ENCODE measurements around the gene DPF1.
A peak's percentile ranks its signal among the peaks of the same experiment; 100 is the strongest.
"Not testable (repeated sequence)": the region's sequence is repeated elsewhere in the genome, so short reads cannot be mapped to it uniquely, and the experiment has no call there.

DPF1 gene

DNA sequence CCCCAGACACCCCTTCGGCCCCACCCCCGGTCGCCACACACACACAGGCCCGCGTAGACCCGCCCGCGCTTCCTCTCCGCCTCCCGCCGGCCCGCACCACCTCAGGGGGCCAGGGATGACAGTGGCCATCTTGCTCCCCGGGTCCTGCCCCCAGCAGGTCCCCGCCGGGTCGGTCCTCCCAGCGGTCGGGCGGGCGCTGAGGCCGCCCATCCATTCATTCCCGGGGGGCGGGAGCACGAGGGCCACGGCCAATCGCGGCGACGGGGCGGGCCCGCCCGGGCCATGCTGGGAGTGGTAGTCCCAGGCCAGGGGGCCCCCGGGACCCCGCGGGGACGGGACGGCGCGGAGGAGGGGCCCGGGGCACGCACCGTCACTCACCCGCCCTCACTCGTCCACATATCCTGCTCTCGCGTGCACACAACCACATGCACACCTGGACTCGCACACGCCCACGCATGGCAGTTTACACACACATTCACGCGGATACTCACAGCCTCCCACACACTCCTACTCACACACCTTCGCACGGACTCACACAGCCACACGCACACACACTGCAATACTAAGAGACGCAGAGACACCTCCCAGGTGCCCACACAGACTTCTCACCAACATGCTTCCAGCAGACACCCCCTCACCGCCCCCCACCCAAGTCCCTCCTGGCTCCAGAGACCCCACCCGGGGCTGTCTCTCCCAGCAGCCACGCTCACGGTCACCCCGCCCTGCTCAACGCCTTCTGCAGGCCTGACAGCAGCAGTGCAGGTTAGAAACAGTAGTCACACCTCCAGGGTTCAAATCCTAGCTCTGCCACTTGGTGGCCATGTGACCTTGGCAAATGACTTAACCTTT, at the start of gene DPF1:
DPF1 (minus strand) TSS at position 209 of the 849 bp plus-strand sequence; CDS start at position 129, 80 bp downstream.
- DNase-seq = peak; percentile 97

GRCh38 chr19:38273499-38273898, 49.5 kb upstream of the DPF1 start:
- no peak for DNase-seq

DNA sequence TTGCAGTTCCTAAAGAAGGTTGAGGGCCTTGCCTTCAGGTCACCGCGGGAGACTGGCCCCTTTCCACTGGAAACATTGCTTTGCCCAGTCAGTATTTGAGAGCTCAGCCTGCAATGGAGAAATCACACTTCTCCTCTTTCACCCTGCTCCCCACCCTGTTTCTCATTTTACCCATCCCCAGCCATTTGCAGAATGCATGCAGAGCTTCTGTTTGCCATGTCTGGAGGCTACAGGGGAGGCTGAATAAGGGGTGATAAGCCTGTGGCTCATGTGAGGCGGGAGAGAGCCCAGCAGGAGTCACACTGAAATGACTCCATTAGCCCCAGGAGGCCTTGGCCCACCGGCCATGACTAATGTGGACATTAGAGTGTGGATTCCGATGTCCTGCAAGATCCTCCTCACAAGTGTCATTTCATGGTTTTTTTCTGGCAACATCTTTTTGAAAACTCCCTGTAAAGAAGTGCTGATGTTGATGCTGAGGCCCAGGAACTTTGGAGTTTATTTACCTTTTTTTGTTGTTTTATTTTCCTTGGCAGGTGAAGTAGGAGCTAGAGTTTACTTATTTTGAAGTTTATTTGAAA, 46.7 kb upstream of the DPF1 start:
- peak; percentile 94 for DNase-seq

GRCh38 chr19:38268539-38268938, 44.5 kb upstream of the DPF1 start:
- DNase-seq = peak; percentile 28

DNA sequence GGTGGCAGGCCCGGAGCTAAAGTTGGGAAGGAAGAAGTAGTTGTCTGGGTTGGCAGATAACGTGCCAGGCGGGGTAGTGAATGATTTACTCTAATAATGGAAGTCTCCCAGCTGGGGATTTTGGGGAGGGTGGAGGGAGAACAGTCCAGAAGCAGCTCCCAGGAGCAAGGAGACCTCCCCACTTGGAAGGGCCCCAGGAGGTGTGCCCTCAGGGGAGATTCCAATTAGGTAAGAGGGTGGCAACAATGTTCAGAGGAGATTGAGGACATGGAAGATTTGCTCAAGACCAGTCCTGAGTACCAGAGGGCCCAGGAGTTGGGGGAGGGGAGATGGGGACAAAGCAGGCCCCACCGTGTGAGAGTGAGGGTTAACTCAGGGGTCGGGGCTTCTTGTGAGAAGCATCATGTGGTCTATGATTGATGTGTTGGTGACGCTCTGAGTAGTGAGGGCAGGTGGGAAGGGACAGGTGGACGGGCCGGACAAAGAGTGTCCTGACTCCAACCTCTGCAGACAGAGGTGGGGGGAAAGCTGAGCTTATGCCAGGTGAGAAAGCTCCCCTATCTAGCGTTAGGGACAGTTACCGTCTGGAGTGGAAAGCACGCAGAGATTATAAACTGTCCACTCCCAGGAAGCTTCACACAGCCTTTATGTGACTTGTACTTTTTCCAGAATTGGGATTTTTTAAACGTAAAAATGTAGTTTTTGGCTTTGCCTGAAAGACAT, 43.9 kb upstream of the DPF1 start:
- peak; percentile 60 for DNase-seq

DNA sequence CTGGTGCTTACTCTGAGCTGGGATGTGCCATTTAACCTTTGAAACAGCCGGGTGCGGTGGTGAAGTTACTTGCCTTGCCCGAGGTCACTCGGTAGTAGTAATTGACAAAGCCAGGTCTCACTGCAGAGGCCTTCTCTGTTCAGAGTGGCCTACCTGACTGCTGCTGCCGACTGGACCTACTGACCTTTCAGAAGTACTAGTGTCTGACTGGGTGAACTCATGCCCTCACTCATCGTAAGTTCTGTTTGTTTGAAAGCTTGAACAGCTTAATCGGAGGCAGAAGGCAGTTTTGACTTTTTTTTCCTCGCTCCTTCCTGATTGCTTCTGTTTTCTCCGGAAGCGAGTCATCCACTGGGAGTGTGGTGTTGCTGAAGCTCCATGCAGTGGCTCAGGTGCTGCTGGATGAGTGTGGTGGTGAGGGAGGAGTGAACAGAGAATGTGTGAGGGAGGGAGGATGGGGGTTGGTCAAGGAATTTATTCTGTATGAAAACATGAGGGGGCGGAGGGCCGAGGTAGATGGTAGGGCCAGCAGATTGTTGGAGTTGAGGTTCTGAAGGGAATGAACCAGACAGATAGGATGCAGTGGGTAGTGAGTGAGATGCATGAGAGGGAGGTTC, 43.1 kb upstream of the DPF1 start:
- DNase-seq = peak; percentile 57

- peak; percentile 68 for DNase-seq
These were observed 42.0 kb upstream of the DPF1 start for GRCh38 chr19:38265921-38266429.

- DNase-seq = peak; percentile 52
These were observed 41.3 kb upstream of the DPF1 start for GRCh38 chr19:38265213-38265861.

DNA sequence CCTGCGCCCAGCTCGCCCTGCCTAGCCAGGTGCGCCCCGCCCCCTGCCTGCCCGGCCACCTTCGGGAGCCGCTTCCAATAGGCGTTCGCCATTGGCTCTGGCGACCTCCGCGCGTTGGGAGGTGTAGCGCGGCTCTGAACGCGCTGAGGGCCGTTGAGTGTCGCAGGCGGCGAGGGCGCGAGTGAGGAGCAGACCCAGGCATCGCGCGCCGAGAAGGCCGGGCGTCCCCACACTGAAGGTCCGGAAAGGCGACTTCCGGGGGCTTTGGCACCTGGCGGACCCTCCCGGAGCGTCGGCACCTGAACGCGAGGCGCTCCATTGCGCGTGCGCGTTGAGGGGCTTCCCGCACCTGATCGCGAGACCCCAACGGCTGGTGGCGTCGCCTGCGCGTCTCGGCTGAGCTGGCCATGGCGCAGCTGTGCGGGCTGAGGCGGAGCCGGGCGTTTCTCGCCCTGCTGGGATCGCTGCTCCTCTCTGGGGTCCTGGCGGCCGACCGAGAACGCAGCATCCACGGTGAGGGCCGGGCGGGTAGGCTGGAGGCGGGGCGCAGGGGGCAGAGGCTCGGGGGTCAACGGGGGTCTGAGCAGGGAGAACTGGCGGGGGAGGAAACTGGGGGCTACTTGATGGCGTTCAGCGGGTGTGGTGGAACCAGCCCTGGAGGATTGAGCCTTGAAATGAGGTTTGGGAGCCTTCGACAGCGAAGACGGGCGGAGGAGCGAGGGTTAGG, 40.6 kb upstream of the DPF1 start, which contains the start of gene SPINT2:
SPINT2 (plus strand) TSS at position 88 of the 727 bp plus-strand sequence; CDS start at position 408, 320 bp downstream.
- DNase-seq = no peak

- peak; percentile 98 for DNase-seq
These were observed 39.9 kb upstream of the DPF1 start for GRCh38 chr19:38263689-38264485.

DNA sequence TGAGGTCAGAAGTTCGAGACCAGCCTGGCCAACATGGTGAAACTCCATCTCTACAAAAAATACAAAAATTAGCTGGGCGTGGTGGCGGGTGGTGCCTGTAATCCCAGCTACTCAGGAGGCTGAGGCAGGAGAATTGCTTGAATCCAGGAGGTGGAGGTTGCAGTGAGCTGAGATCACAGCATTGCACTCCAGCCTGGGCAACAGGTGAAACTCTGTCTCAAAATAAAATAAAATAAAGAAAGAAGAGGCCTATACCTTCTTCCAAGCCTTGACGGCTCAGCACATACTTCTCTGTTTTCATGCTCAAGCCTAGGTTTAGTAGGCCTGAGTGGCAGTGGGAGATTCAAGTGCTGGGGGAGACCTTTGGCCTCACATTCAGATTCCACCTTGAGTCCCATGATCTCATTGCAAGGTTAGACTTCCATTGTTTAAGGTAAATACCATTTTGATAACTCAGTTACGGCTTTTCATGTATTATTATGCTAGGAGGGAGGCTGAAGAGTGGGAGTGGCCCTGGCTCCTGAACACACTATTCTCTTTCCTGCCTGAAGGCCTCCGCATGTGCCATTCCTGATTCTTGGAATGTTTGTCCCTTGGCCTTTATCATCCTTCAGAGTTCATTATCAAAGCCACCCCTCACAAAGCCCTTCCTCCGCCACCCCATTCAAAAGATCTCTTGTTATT, 38.7 kb upstream of the DPF1 start:
- no peak for DNase-seq

GRCh38 chr19:38261942-38262341, 37.9 kb upstream of the DPF1 start:
- DNase-seq = not testable (repeated sequence)

- no peak for DNase-seq
These were observed 31.5 kb upstream of the DPF1 start for GRCh38 chr19:38255383-38256014.

- DNase-seq = no peak
These were observed 29.8 kb upstream of the DPF1 start for GRCh38 chr19:38253788-38254187.

DNA sequence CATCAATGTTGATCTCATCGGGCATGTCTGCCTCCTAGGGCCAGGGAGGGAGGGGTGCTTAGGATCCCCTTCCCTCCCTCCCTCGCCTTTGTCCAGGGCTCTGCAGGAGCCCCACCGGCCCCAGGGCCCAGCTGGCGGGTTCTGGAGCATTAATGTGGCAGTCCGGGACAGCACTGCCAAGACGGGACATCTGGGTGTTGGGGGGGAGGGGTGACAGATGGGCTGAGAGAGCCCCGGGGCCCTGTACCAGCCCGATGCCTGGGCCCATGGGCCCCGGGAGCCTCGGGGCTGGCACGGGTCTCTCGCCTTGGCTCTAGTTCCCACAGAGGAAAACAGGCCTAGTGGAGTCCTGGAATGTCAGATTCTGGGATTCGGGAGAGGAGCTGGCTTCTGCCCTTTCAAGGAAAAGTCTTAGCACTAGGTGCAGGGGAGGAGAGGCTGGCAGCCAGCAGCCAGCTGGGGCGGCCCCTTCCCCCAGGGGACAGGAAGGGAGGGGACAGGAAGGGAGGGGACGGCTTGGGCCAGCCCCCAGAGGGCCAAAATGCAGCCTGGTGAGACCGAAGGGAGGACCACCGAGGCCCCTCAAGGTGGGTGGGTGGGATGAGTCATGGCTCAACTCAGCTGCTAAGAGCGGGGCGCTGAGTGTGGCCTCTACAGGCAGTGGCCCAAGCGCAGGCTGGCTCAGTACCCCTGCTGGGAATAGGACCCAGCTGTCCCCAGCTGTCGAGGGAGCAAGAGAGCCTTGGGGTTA, 29.1 kb upstream of the DPF1 start:
- DNase-seq = no peak

GRCh38 chr19:38252385-38252784, 28.4 kb upstream of the DPF1 start:
- DNase-seq = no peak

GRCh38 chr19:38251564-38252051, 27.6 kb upstream of the DPF1 start:
- no peak for DNase-seq

- no peak for DNase-seq
These were observed 27.0 kb upstream of the DPF1 start for GRCh38 chr19:38250821-38251563.

Measured in NCI-H69 (cell line).